H1 (cell line): Measurements from ENCODE around the gene FSD1. TPM values are rescaled to one million over a fixed set of nuclear protein-coding genes. Genes with fewer than 3 reads are reported as not detected.

Experiments
- CTCF ChIA-PET: fragments of 300-600 bp; sonication (Branson Sonifier 250); formaldehyde crosslinking; loops from one replicate; lab custom pipeline; 2021; ENCODE audit not compliant: partially characterized antibody; lab: Charles Lee
- POLR2A ChIA-PET: fragments of 300-600 bp; sonication (Branson Sonifier 250); formaldehyde crosslinking; loops from one replicate; lab custom pipeline; 2021; ENCODE audit warnings: inconsistent platforms; ENCODE audit not compliant: partially characterized antibody; lab: Charles Lee
- DNase-seq, 2 experiments: peaks; one replicate each; pipeline versions ENCODE4 v3.0.0 to v3.0.0-alpha.2; 2010 to 2022; ENCODE audit warnings: low spot score in 2 of 2, low read depth in 1 of 2, mixed read lengths in 1 of 2
- FAIRE-seq: peaks from 2 replicates; lab custom pipeline; 2011; peaks lifted over from hg19 to GRCh38; lab: Jason Lieb, UNC
- H2AFZ ChIP-seq: 2 replicates; pipeline ENCODE4 v1.8.1; 2012; ENCODE audit warnings: low read length, inconsistent platforms
- H2AK5ac ChIP-seq: 2 replicates; pipeline ENCODE4 v1.6.1; 2013; ENCODE audit warnings: low read depth, low read length
- H2BK120ac ChIP-seq: replicated peaks from 2 replicates; pipeline ENCODE3; 2013; ENCODE audit warnings: low read depth, low read length, inconsistent platforms
- H2BK12ac ChIP-seq: 2 replicates; pipeline ENCODE4 v1.6.1; 2013; ENCODE audit warnings: low read depth, low read length
- H2BK15ac ChIP-seq: 2 replicates; pipeline ENCODE4 v1.6.1; 2013; ENCODE audit warnings: low read length
- H2BK20ac ChIP-seq: 2 replicates; pipeline ENCODE4 v1.6.1; 2013; ENCODE audit warnings: low read length
- H2BK5ac ChIP-seq: 2 replicates; pipeline ENCODE4 v1.6.1; 2013; ENCODE audit warnings: low read depth, low read length
- H3K14ac ChIP-seq: 2 replicates; pipeline ENCODE4 v1.6.1; 2013; ENCODE audit warnings: inconsistent platforms; ENCODE audit not compliant: insufficient read length
- H3K18ac ChIP-seq: 2 replicates; pipeline ENCODE4 v1.6.1; 2013; ENCODE audit warnings: low read length; ENCODE audit errors: extremely low read depth
- H3K23ac ChIP-seq: 2 replicates; pipeline ENCODE4 v1.6.1; 2013; ENCODE audit warnings: inconsistent platforms; ENCODE audit not compliant: insufficient read length
- H3K23me2 ChIP-seq: 2 replicates; pipeline ENCODE4 v1.6.1; 2013; ENCODE audit warnings: low read depth, low read length
- H3K27ac ChIP-seq: 2 replicates; pipeline ENCODE4 v1.6.1; 2011; ENCODE audit warnings: low read depth, low read length, inconsistent platforms
- H3K27me3 ChIP-seq, 4 experiments: replicated peaks in 1 of 4; 1 replicate in 1 of 4; 2 replicates in 3 of 4; pipeline versions ENCODE4 v1.6.1 to v1.8.1; 2011 to 2013; ENCODE audit warnings: low read length in 3 of 4, mild to moderate bottlenecking in 3 of 4, inconsistent platforms in 2 of 4, mixed read lengths in 2 of 4, moderate library complexity in 1 of 4; ENCODE audit not compliant: control insufficient read depth in 3 of 4, insufficient read depth in 3 of 4; ENCODE audit errors: extremely low read depth in 1 of 4
- H3K36me3 ChIP-seq, 4 experiments: 2 replicates each; pipeline versions ENCODE4 v1.6.1 to v1.8.1; 2011 to 2013; ENCODE audit warnings: mild to moderate bottlenecking in 4 of 4, low read length in 3 of 4, moderate library complexity in 2 of 4, control low read depth in 1 of 4, inconsistent platforms in 1 of 4; ENCODE audit not compliant: insufficient read depth in 4 of 4, control insufficient read depth in 2 of 4
- H3K4ac ChIP-seq: replicated peaks from 2 replicates; pipeline ENCODE3; 2013; ENCODE audit warnings: low read length, low read depth, mixed read lengths, inconsistent platforms; ENCODE audit not compliant: insufficient read length
- H3K4me1 ChIP-seq, 4 experiments: replicated peaks in 1 of 4; 1 replicate in 1 of 4; 2 replicates in 3 of 4; pipeline versions ENCODE4 v1.6.1 to v1.8.1; 2011 to 2013; ENCODE audit warnings: low read length in 3 of 4, inconsistent platforms in 2 of 4, mixed read lengths in 1 of 4; ENCODE audit not compliant: insufficient read depth in 4 of 4, control insufficient read depth in 3 of 4
- H3K4me2 ChIP-seq, 2 experiments: 2 replicates each; pipeline versions ENCODE4 v1.6.1 to v1.8.1; 2011 to 2013; ENCODE audit warnings: low read depth in 2 of 2, low read length in 2 of 2, control low read depth in 1 of 2, inconsistent platforms in 1 of 2, mild to moderate bottlenecking in 1 of 2; ENCODE audit not compliant: insufficient read depth in 1 of 2
- H3K4me3 ChIP-seq, 4 experiments: fragments of 200-600, 300-600 bp in 1 of 4; sonication (generic), shearing (Covaris generic), sonication (Bioruptor Twin) in 1 of 4; 2 replicates each; pipeline versions ENCODE4 v1.5.1 to v1.8.1; 2011 to 2016; ENCODE audit warnings: low read length in 4 of 4, low read depth in 3 of 4, control low read depth in 2 of 4, inconsistent platforms in 2 of 4, mild to moderate bottlenecking in 2 of 4, mixed read lengths in 1 of 4, moderate library complexity in 1 of 4; ENCODE audit not compliant: insufficient read depth in 2 of 4; ENCODE audit errors: extremely low read depth in 1 of 4
- H3K56ac ChIP-seq: replicated peaks from 2 replicates; pipeline ENCODE3; 2013; ENCODE audit warnings: low read depth, mild to moderate bottlenecking, mixed read lengths, low read length, inconsistent platforms; ENCODE audit not compliant: insufficient read length
- H3K79me1 ChIP-seq: 2 replicates; pipeline ENCODE4 v1.6.1; 2013; ENCODE audit warnings: low read depth, low read length, control low read depth
- H3K79me2 ChIP-seq, 2 experiments: 2 replicates each; pipeline versions ENCODE4 v1.6.1 to v1.8.1; 2012 to 2013; ENCODE audit warnings: low read length in 2 of 2, mild to moderate bottlenecking in 2 of 2, inconsistent platforms in 1 of 2; ENCODE audit not compliant: insufficient read depth in 2 of 2, control insufficient read depth in 1 of 2
- H3K9ac ChIP-seq, 4 experiments: replicated peaks in 1 of 4; 1 replicate in 1 of 4; 2 replicates in 3 of 4; pipeline versions ENCODE4 v1.6.1 to v1.8.1; 2011 to 2013; ENCODE audit warnings: low read depth in 3 of 4, low read length in 3 of 4, control low read depth in 2 of 4, mild to moderate bottlenecking in 2 of 4, moderate library complexity in 2 of 4, inconsistent platforms in 1 of 4; ENCODE audit errors: extremely low read depth in 1 of 4
- H3K9me3 ChIP-seq, 2 experiments: 2 replicates each; pipeline versions ENCODE4 v1.6.1 to v1.8.1; 2012 to 2013; ENCODE audit warnings: mild to moderate bottlenecking in 2 of 2, moderate library complexity in 2 of 2, control low read depth in 1 of 2, inconsistent platforms in 1 of 2, low read depth in 1 of 2, low read length in 1 of 2, mixed read lengths in 1 of 2; ENCODE audit not compliant: insufficient read depth in 2 of 2
- H4K20me1 ChIP-seq, 2 experiments: replicated peaks in 1 of 2; 2 replicates each; pipeline versions ENCODE3 to v1.8.1; 2011 to 2013; ENCODE audit warnings: inconsistent platforms in 2 of 2, low read length in 2 of 2, mild to moderate bottlenecking in 1 of 2; ENCODE audit not compliant: insufficient read depth in 2 of 2, control insufficient read depth in 1 of 2
- H4K5ac ChIP-seq: 2 replicates; pipeline ENCODE4 v1.6.1; 2013; ENCODE audit warnings: low read length, low read depth, mixed read lengths, inconsistent platforms; ENCODE audit not compliant: insufficient read length
- H4K8ac ChIP-seq: 2 replicates; pipeline ENCODE4 v1.8.0; 2013; ENCODE audit warnings: mild to moderate bottlenecking, moderate library complexity, low read length, inconsistent platforms; ENCODE audit not compliant: insufficient read depth; ENCODE audit errors: extremely low read depth
- H4K91ac ChIP-seq: replicated peaks from 2 replicates; pipeline ENCODE3; 2013; ENCODE audit warnings: low read length, mixed read lengths, inconsistent platforms; ENCODE audit not compliant: insufficient read length
- BACH1 ChIP-seq: IDR thresholded peaks from 2 replicates; pipeline ENCODE4 v1.6.1; 2012; ENCODE audit warnings: low read length, improper control_type of control experiment
- EZH2 ChIP-seq: fragments of 200-600 bp; sonication (generic); IDR thresholded peaks from 2 replicates; pipeline ENCODE4 v1.7.1; 2012; ENCODE audit warnings: low read depth, mild to moderate bottlenecking, moderate library complexity, low read length, inconsistent platforms; ENCODE audit not compliant: severe bottlenecking
- HDAC2 ChIP-seq, 2 experiments: fragments of 300-600 bp in 1 of 2; sonication (generic) in 1 of 2; IDR thresholded peaks; 2 replicates each; pipeline ENCODE4 v1.6.1; 2011 to 2012; ENCODE audit warnings: low read depth in 2 of 2, low read length in 2 of 2, mild to moderate bottlenecking in 2 of 2, moderate library complexity in 2 of 2, borderline replicate concordance in 1 of 2, inconsistent platforms in 1 of 2
- JUN ChIP-seq: IDR thresholded peaks from 2 replicates; pipeline ENCODE4 v1.6.1; 2011; ENCODE audit warnings: low read depth, mild to moderate bottlenecking, improper control_type of control experiment, low read length
- RAD21 ChIP-seq, 2 experiments: IDR thresholded peaks in 1 of 2; conservative IDR thresholded peaks in 1 of 2; 2 replicates each; pipeline ENCODE4 v1.6.1; 2011; ENCODE audit warnings: low read depth in 2 of 2, low read length in 2 of 2, improper control_type of control experiment in 1 of 2, inconsistent platforms in 1 of 2, mild to moderate bottlenecking in 1 of 2, moderate library complexity in 1 of 2
- RXRA ChIP-seq: IDR thresholded peaks from 2 replicates; pipeline ENCODE4 v1.6.1; 2011; ENCODE audit warnings: low read depth, mild to moderate bottlenecking, low read length, moderate library complexity; ENCODE audit not compliant: insufficient read depth
- TEAD4 ChIP-seq: IDR thresholded peaks from 2 replicates; pipeline ENCODE4 v1.6.1; 2012; ENCODE audit warnings: low read depth, low read length, inconsistent platforms, mixed read lengths
- WGBS, 2 experiments: shearing (Covaris generic) in 1 of 2; methylation state at CpG; one replicate each; pipeline versions ENCODE4 v1.1.6 to v1.1.7; 2013 to 2015; ENCODE audit warnings: low lambda C conversion rate in 2 of 2, mixed read lengths in 2 of 2, inconsistent platforms in 1 of 2, low coverage in 1 of 2, missing lambda C conversion rate in 1 of 2; ENCODE audit not compliant: insufficient replicate concordance in 2 of 2, insufficient coverage in 1 of 2, insufficient read length in 1 of 2; ENCODE audit errors: extremely low coverage in 1 of 2, missing lambda C conversion rate in 1 of 2; 5-methylcytosine and 5-hydroxymethylcytosine counted together
- polyA plus RNA-seq, 7 experiments: library from polyadenylated mRNA; depleted of rRNA in 3 of 7; stranded (reverse) in 5 of 7; unstranded in 2 of 7; fragments of >200 nt in 5 of 7; fragments of 200-250 nt in 2 of 7; gene quantifications; 1 replicate in 5 of 7; 2 replicates in 1 of 7; 4 replicates in 1 of 7; pipeline versions ENCODE4 v1.2.1 to v1.2.3, GENCODE V29; 2011 to 2013; ENCODE audit warnings: missing spikeins in 2 of 7, mixed read lengths in 2 of 7
- total RNA-seq: library from RNA; stranded (reverse); fragmentation: NEBNext Ultra II Directional; extraction: Animal tissue kit (Norgen Biotek cat#: 25700); gene quantifications from 2 replicates; pipeline ENCODE4 v1.2.1, GENCODE V29; 2021
- TF ChIP-seq, protein P1 (sequence below): IDR thresholded peaks from 2 replicates; pipeline ENCODE4 v1.6.1; 2012; ENCODE audit warnings: inconsistent platforms

Gene FSD1
- total and polyA plus RNA-seq, 2 of the 8 experiments (the other 6 are each of a cell fraction or from before 2014, with no cell fraction given): 58.8 to 181 TPM

DNA sequence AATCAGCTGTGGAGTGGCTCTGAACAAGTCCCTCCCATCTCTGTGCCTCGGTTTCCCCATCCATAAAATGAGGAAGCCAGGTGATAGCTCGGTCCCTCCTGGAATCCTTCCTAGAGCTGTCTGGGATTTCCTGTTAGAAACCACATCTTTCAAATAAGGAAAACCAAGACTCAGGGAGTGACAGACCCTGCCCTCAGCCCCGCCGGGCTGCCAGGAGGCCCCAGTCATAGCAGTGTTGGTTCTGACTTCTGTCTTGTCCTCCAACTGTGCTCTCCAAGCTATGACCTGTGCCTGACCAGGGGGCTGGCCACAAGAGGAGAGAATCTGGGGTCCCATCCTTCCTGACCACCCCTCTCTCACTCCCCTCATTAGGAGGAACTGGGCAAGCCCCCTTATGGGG lies 26.4 kb upstream of the FSD1 start:
- Histone ChIP-seq H3K23ac (no peak overlapping the region), H3K56ac (no peak overlapping the region), H3K4me1 (no peaks in the 10 kb centered on the region; a peak in 4 of 7 replicates), H2AFZ (no peak overlapping the region), H3K27ac (no peak overlapping the region), H4K91ac (no peak overlapping the region), H3K79me1 (no peaks in the 10 kb centered on the region), H4K5ac (no peak overlapping the region), H3K9ac (no peak overlapping the region), H2AK5ac (no peak overlapping the region), H3K4ac (no peak overlapping the region), H4K8ac (no peak overlapping the region), H2BK120ac (no peak overlapping the region), H2BK20ac (no peak overlapping the region), H3K4me2 (peak overlapping the region; percentile 26 to 88; a peak in 3 of 4 replicates), H2BK15ac (no peak overlapping the region), H3K14ac (no peak overlapping the region), H3K4me3 (peak overlapping the region in 2 of 4 experiments; percentile 12 to 88; a peak in 4 of 8 replicates), H3K18ac (no peak overlapping the region), H3K23me2 (peaks cover 9% of the 10 kb centered on the region; the same call in 1 of the 2 replicates), H3K27me3 (peaks cover 9 to 35% (median 29%) of the 10 kb centered on the region in 4 experiments), H2BK5ac (no peak overlapping the region), H3K9me3 (no peaks in the 10 kb centered on the region), H2BK12ac (peak overlapping the region; percentile 50; the same call in 1 of the 2 replicates), H3K79me2 (no peaks in the 10 kb centered on the region), H4K20me1 (peaks cover 0 to 2% of the 10 kb centered on the region in 2 experiments), H3K36me3 (no peaks in the 10 kb centered on the region)
- TF ChIP-seq EZH2: no peak
- TF ChIP-seq RAD21 (IDR thresholded peaks at IDR 0.05 in 1 of 2, conservative IDR thresholded peaks at IDR 0.05 in 1 of 2; ENCODE audit: low read depth in 2 of 2, low read length in 2 of 2): no peak
- TF ChIP-seq BACH1: no peak
- TF ChIP-seq, protein P1, sequence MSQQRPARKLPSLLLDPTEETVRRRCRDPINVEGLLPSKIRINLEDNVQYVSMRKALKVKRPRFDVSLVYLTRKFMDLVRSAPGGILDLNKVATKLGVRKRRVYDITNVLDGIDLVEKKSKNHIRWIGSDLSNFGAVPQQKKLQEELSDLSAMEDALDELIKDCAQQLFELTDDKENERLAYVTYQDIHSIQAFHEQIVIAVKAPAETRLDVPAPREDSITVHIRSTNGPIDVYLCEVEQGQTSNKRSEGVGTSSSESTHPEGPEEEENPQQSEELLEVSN: no peak
- TF ChIP-seq RXRA: no peak
- TF ChIP-seq HDAC2 (IDR thresholded peaks at IDR 0.05; ENCODE audit: borderline replicate concordance in 1 of 2, low read depth in 2 of 2, low read length in 2 of 2): no peak
- TF ChIP-seq TEAD4: no peak
- no peak for TF ChIP-seq JUN
- WGBS, 2 experiments: 48% methylated on average over 4 of the region's 4 CpGs; no CpG with 5 or more reads in 1 of the 2 experiments
- no peak for DNase-seq
- no peak for FAIRE-seq
- ChIA-PET CTCF (interaction anchor here (0.7 to 14.6 kb wide), 9 partner anchors 10 to 178 kb away, joined by 3 to 311 read pairs (median 4); partner anchors contain the start of genes MPND and STAP2), POLR2A (interaction anchor here (0.6 to 4.0 kb wide), 9 partner anchors 7 to 157 kb away, joined by 3 to 19 read pairs (median 3); partner anchors contain the start of genes MPND and YJU2)
